Muscle layer of duodenum (tissue), 2 donors: ENCODE data around the gene CDCA5.

Experiments used
- H3K27ac ChIP-seq: one replicate; pipeline ENCODE4 v1.7.0; 2013; ENCODE audit warnings: mild to moderate bottlenecking, low read length
- H3K27me3 ChIP-seq: one replicate; pipeline ENCODE4 v1.7.0; 2013; ENCODE audit warnings: low read depth, mild to moderate bottlenecking, control low read depth, low read length
- H3K36me3 ChIP-seq, 2 donors: one replicate each; pipeline ENCODE4 v1.7.0; 2013; ENCODE audit warnings: low read length in 2 of 2, control low read depth in 1 of 2, mild to moderate bottlenecking in 1 of 2; ENCODE audit not compliant: insufficient read depth in 2 of 2, control insufficient read depth in 1 of 2
- H3K4me1 ChIP-seq, 2 donors: one replicate each; pipeline ENCODE4 v1.7.0; 2013; ENCODE audit warnings: low read length in 2 of 2, mild to moderate bottlenecking in 2 of 2, control low read depth in 1 of 2, moderate library complexity in 1 of 2; ENCODE audit not compliant: insufficient read depth in 2 of 2, control insufficient read depth in 1 of 2
- H3K4me3 ChIP-seq, 2 donors: one replicate each; pipeline ENCODE4 v1.7.0; 2013; ENCODE audit warnings: low read length in 2 of 2, low read depth in 1 of 2, mild to moderate bottlenecking in 1 of 2
- H3K9me3 ChIP-seq, 2 donors: one replicate each; pipeline ENCODE4 v1.7.0; 2013; ENCODE audit warnings: low read length in 2 of 2, control low read depth in 1 of 2, mild to moderate bottlenecking in 1 of 2; ENCODE audit not compliant: control insufficient read depth in 1 of 2
- donor health status: healthy.

The CDCA5 gene

DNA sequence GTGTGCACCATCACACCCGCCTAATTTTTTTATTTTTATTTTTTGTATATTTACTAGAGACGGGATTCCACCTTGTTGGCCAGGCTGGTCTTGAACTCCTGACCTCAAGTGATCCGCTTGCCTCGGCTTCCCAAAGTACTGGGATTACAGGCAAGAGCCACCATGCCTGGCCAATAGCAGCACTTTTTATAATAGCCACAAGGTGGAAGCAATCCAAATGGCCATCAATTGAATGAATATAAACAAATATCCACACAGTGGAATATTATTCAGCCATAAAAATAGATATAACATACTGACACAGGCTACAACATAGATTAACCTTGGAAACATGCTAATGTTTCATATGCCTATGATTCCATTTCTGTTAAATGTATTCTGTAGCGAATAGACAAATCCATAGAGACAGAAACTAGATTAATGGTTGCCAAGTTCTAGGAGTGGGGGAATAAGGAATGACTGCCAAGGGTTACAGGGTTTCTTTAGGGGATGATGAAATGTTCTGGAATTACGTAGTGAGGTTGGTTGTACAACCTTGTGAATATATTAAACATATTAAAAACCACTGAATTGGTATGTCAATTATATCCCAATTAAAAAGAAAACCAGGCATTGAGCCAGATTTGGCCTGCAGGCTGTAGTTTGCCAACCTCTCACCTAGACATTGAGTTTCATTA lies 17.0 kb upstream of the CDCA5 start:
- Histone ChIP-seq H3K4me1 (peaks cover 5 to 10% of the 10 kb centered on the region in 2 donors), H3K4me3 (no peak overlapping the region), H3K27me3 (no peaks in the 10 kb centered on the region), H3K36me3 (peaks cover 4 to 5% of the 10 kb centered on the region in 2 donors), H3K27ac (no peak overlapping the region), H3K9me3 (no peaks in the 10 kb centered on the region)

DNA sequence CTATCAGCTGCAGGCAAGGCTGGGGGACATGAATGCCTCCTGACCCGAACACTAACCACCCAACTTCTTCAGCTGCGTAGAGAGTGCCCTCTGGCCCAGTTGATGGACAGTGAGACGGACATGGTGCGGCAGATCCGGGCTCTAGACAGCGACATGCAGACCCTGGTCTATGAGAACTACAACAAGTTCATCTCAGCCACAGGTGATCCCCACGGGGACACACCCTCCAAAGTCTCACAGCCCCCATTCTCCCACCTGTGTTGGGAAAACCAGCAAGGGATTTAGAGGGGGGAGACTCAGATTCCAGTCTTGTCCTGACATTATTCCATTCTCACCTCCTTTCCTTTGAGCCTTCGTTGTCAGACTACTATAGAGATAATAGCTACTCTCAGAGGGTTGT lies 13.1 kb upstream of the CDCA5 start:
- peaks cover 5 to 13% of the 10 kb centered on the region in 2 donors for H3K4me1 ChIP-seq
- no peaks in the 10 kb centered on the region for H3K9me3 ChIP-seq

DNA sequence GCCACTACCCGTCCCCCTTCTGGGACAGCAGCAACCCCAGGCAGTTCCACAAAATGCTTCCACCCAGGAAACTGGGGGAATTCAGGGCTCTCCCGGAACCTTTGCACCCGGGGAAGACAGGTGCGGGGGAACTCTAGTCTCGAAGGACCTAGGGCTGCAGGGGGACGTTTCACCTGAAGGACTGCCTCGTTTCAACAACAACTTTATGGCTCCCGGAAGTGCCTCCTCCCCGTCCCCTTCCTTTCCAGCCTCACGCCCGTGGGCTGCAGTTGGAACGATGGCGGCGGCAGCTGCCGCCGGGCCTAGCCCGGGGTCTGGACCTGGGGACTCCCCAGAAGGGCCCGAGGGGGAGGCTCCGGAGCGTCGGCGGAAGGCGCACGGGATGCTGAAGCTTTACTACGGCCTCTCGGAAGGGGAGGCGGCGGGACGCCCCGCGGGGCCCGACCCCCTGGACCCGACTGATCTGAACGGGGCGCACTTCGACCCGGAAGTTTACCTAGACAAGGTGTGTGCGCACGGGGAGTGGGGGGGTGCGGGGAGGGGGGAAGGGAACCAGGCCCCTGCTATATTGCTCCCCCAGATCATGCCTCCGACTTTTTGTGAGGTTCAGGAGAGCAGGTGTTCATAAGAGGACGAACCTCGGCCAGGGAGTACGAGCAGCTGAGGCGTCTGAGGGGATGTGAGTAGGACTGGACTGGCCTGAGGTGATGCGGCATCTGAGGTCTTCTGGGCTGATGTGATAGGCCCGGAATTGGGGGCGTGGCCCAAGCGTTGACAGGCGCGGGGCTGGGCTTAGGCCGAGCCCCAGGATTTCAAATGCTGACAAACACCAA lies 12.3 kb upstream of the CDCA5 start, which contains the start of gene VPS51:
VPS51 (plus strand) TSS at position 241 of the 833 bp plus-strand sequence; CDS start at position 278, 37 bp downstream.
- Histone ChIP-seq H3K9me3 (no peaks in the 10 kb centered on the region), H3K4me3 (peak within 1 kb of the TSS; percentile 75 to 91), H3K27ac (peak within 1 kb of the TSS; percentile 80), H3K36me3 (peaks cover 4 to 5% of the 10 kb centered on the region in 2 donors), H3K27me3 (no peaks in the 10 kb centered on the region), H3K4me1 (peaks cover 5 to 13% of the 10 kb centered on the region in 2 donors)

More for the DNA sequence above, 13.1 kb upstream of the CDCA5 start:
- H3K27me3 ChIP-seq: no peaks in the 10 kb centered on the region
- peak overlapping the region; percentile 80 for H3K27ac ChIP-seq
- H3K36me3 ChIP-seq: peaks cover 4 to 5% of the 10 kb centered on the region in 2 donors
- H3K4me3 ChIP-seq: peak overlapping the region; percentile 75 to 91

DNA sequence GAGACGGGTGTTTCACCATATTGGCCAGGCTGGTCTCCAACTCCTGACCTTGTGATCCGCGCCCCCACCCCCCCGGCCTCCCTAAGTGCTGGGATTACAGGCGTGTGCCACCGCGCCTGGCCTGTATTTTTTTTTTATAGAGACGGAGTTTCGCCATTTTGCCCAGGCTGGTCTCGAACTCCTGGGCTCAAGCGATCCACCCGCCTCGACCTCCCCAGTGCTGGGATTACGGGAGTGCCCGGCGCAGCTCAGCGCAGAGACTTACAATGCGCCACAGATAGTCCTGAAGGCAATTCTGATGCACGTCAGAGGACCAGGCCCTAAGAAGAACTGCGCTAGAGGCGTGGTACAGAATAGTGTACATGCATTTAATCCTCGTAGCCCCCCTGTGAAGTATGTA lies 11.6 kb upstream of the CDCA5 start:
- Histone ChIP-seq H3K4me3 (peak overlapping the region; percentile 75 to 91), H3K27me3 (no peaks in the 10 kb centered on the region), H3K27ac (peak overlapping the region; percentile 80), H3K36me3 (peaks cover 4 to 5% of the 10 kb centered on the region in 2 donors), H3K4me1 (peaks cover 5 to 13% of the 10 kb centered on the region in 2 donors), H3K9me3 (no peaks in the 10 kb centered on the region)

DNA sequence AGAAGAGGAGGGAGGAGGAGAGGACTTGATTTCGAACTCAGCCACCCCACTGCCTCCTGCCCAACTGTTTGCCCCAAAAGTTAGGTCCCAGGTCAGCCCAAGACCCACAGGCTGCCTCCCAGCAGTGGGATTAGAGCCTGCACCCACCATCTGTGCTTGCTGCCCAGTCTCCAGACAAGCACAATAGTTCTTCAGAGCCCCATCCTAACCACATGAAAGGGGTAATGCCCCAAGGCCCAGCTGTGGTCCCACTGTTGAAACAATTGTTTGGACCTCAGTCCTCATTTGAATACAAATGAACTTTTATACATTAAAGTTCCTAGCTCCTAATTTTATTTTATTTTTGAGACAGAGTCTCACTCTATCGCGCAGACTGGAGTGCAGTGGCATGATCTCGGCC lies 6.8 kb upstream of the CDCA5 start:
- no peak overlapping the region for H3K27ac ChIP-seq
- peaks cover 0 to 3% of the 10 kb centered on the region in 2 donors for H3K4me1 ChIP-seq
- H3K27me3 ChIP-seq: no peaks in the 10 kb centered on the region
- H3K36me3 ChIP-seq: peaks cover 10 to 42% of the 10 kb centered on the region in 2 donors
- H3K4me3 ChIP-seq: no peak overlapping the region
- no peaks in the 10 kb centered on the region for H3K9me3 ChIP-seq

DNA sequence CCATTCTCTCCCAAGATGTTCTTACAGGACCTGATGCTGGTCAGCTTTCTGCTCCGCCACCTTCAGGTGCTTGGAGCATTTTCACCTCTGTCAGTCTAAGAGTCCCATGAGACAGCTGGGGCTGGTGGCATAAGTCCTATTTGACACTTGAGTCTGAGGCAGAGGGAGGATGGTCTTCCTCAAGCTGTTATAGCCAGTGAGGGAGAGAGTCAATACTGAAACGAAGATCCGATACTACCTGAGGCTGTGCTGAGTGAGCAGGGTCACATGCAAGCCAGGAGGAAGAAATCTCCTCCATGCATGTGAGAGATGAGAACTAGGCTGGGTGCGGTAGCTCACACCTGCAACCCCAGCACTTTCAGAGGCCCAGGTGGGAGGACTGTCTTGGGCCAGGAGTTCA lies 5.8 kb upstream of the CDCA5 start:
- H3K4me1 ChIP-seq: peaks cover 5 to 11% of the 10 kb centered on the region in 2 donors
- peaks cover 10 to 49% of the 10 kb centered on the region in 2 donors for H3K36me3 ChIP-seq
- H3K27me3 ChIP-seq: no peaks in the 10 kb centered on the region
- no peak overlapping the region for H3K27ac ChIP-seq
- no peak overlapping the region for H3K4me3 ChIP-seq
- H3K9me3 ChIP-seq: no peaks in the 10 kb centered on the region

DNA sequence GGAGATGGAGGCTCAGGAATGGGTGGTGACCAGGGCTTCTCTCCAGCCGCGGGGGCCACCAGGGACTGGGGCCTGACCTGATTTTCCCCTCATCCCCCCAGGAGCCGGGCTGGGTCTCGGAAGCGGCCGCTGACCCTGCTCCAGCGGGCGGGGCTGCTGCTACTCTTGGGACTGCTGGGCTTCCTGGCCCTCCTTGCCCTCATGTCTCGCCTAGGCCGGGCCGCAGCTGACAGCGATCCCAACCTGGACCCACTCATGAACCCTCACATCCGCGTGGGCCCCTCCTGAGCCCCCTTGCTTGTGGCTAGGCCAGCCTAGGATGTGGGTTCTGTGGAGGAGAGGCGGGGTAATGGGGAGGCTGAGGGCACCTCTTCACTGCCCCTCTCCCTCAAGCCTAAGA lies 4.0 kb upstream of the CDCA5 start:
- Histone ChIP-seq H3K27me3 (no peaks in the 10 kb centered on the region), H3K36me3 (peaks cover 10 to 49% of the 10 kb centered on the region in 2 donors), H3K4me3 (no peak overlapping the region), H3K9me3 (no peaks in the 10 kb centered on the region), H3K4me1 (peaks cover 11 to 19% of the 10 kb centered on the region in 2 donors), H3K27ac (no peak overlapping the region)

DNA sequence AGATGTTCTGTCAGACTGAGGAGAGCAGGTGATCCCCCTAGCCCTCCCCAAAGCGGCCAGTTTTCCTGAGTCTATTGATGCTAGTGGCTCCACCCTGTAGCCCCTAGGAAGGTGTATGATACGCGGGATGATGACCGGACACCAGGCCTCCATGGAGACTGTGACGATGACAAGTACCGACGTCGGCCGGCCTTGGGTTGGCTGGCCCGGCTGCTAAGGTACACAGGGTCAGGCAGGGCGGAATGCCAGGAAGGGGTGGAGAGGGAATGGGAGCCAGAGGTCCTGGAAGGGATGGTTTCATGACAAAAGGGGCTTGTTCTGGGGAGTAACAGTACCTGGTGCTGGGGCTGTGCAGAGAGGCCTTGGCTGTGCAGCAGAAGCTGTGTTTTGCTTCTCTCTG lies 3.4 kb upstream of the CDCA5 start:
- Histone ChIP-seq H3K36me3 (peaks cover 10 to 49% of the 10 kb centered on the region in 2 donors), H3K4me3 (no peak overlapping the region), H3K4me1 (peaks cover 11 to 19% of the 10 kb centered on the region in 2 donors), H3K27me3 (no peaks in the 10 kb centered on the region), H3K9me3 (no peaks in the 10 kb centered on the region), H3K27ac (no peak overlapping the region)

DNA sequence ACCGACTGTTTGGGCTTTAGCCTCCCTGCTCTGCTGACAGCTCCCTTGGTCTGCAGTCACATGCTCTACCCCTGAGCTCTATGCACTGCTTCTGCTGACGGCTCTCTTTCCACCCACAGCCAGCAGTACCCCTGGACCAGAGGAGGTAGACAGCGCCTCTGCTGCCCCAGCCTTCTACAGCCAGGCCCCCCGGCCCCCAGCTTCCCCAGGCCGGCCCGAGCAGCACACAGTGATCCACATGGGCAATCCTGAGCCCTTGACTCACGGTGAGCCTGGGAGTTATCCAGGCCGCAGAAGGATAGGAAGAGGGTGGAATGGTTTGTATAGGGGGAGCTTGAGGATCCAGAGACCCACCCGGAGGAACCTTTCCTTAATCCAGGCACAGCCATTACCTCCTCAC lies 3.0 kb upstream of the CDCA5 start:
- Histone ChIP-seq H3K27ac (no peak overlapping the region), H3K9me3 (no peaks in the 10 kb centered on the region), H3K4me3 (no peak overlapping the region), H3K4me1 (peaks cover 11 to 19% of the 10 kb centered on the region in 2 donors), H3K36me3 (peaks cover 10 to 49% of the 10 kb centered on the region in 2 donors), H3K27me3 (no peaks in the 10 kb centered on the region)

DNA sequence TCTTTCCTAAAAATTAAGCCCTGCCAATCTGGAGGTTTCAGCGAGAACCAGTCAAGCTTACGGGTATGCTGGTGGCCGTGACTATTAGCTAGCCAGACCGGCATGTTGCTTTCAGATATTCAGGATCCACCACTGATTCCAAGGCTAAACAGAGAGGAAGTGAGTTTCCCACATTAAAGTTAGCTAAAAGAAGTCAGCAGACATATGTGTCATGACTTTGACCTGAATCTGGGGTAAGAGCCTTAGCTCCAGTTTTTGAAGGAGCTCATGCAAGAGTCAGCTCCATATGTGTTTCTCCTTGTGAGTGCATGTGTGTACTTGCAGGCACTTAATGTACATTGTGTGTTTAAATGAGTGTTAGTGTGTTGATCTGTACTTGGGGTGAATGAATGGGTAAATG lies 1.6 kb upstream of the CDCA5 start:
- no peak overlapping the region for H3K27ac ChIP-seq

DNA sequence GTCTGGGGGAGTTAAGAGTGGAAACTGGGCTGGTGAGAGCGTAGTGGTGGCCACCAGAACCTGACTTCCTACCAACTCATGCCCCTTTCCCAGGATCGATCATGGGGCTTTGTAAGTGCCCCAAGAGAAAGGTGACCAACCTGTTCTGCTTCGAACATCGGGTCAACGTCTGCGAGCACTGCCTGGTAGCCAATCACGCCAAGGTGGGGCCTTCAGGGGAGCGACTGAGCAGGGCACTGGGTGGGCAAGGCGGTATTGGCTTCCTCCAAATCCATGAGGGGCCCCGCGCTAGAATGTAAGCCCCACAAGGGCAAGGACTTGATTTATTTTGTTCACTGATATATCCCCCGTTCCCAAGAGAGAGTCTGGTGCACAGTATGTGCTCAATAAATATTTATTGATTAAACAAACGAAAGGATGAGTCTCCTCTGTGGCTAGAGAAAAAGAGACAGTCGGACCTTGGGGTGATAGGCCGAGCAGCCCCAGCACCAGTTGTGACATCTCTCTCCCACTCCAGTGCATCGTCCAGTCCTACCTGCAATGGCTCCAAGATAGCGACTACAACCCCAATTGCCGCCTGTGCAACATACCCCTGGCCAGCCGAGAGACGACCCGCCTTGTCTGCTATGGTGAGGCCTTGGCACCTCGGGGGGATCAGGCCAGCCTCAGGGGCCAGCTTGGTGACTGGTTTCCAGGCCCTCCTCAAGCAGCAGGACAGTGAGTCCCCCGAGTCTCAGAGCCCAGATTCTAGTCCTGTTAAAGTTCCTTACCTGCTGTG lies 947 bp upstream of the CDCA5 start:
- peaks cover 10 to 48% of the 10 kb centered on the region in 2 donors for H3K36me3 ChIP-seq
- H3K27me3 ChIP-seq: no peaks in the 10 kb centered on the region
- peak overlapping the region; percentile 78 for H3K27ac ChIP-seq
- H3K4me1 ChIP-seq: peaks cover 11 to 19% of the 10 kb centered on the region in 2 donors
- H3K4me3 ChIP-seq: peak overlapping the region; percentile 79 to 83
- no peaks in the 10 kb centered on the region for H3K9me3 ChIP-seq

More for the DNA sequence above, 1.6 kb upstream of the CDCA5 start:
- Histone ChIP-seq H3K4me3 (no peak overlapping the region), H3K4me1 (peaks cover 11 to 19% of the 10 kb centered on the region in 2 donors), H3K36me3 (peaks cover 10 to 49% of the 10 kb centered on the region in 2 donors), H3K27me3 (no peaks in the 10 kb centered on the region), H3K9me3 (no peaks in the 10 kb centered on the region)
